Activated CD8-positive, alpha-beta memory T cell treated with anti-CD3 and anti-CD28 coated beads for 36 hours (primary cell): Measurements from ENCODE around the gene ARID1A. TPM values are rescaled to one million over a fixed set of nuclear protein-coding genes. Genes with fewer than 3 reads are reported as not detected.

Experiments used
- CTCF ChIA-PET: fragments of 350-600 bp; sonication (Branson Sonifier 250); formaldehyde crosslinking; loops from one replicate; lab custom pipeline; 2021; ENCODE audit warnings: antibody characterized with exemption; lab: Charles Lee
- POLR2A ChIA-PET: fragments of 350-600 bp; sonication (Branson Sonifier 250); formaldehyde crosslinking; loops from one replicate; lab custom pipeline; 2021; ENCODE audit warnings: antibody characterized with exemption; lab: Charles Lee
- total RNA-seq, 2 experiments: library from RNA; stranded (reverse); gene quantifications; one replicate each; pipeline ENCODE4 v1.2.3, GENCODE V29; 2021

ARID1A gene
- total RNA-seq, 2 experiments from 2014 or later = 85.7 to 87.5 TPM

- POLR2A ChIA-PET = no interaction called here
- CTCF ChIA-PET = interaction anchor here (1.0 kb wide), 1 partner anchor 26 kb away, joined by 3 read pairs; no protein-coding TSS in a partner anchor
Measured at GRCh38 chr1:26814893-26815292, 119.1 kb downstream of the ARID1A start.

- ChIA-PET CTCF (interaction anchor here (0.9 to 2.6 kb wide), 7 partner anchors 10 to 219 kb away, joined by 3 to 14 read pairs (median 4); no protein-coding TSS in a partner anchor), POLR2A (interaction anchor here (0.7 to 0.9 kb wide), 3 partner anchors 30 to 122 kb away, joined by 3 to 5 read pairs (median 4); no protein-coding TSS in a partner anchor)
Measured at GRCh38 chr1:26820784-26821269, 125.0 kb downstream of the ARID1A start.

- CTCF ChIA-PET = interaction anchor here (0.9 to 1.3 kb wide), 2 partner anchors 12 to 221 kb away, joined by 4 to 6 read pairs; no protein-coding TSS in a partner anchor
- POLR2A ChIA-PET = no interaction called here
Measured at GRCh38 chr1:26822737-26823395, 127.1 kb downstream of the ARID1A start.

- CTCF ChIA-PET = interaction anchor here (1.2 to 1.5 kb wide), 3 partner anchors 12 to 241 kb away, joined by 3 read pairs; no protein-coding TSS in a partner anchor
- POLR2A ChIA-PET = no interaction called here
Measured at GRCh38 chr1:26824731-26825130, 128.9 kb downstream of the ARID1A start.

- CTCF ChIA-PET = interaction anchor here (1.0 to 1.2 kb wide), 2 partner anchors 16 to 38 kb away, joined by 3 to 4 read pairs; no protein-coding TSS in a partner anchor
- POLR2A ChIA-PET = no interaction called here
Measured at GRCh38 chr1:26826261-26827105, 130.7 kb downstream of the ARID1A start, which contains the start of gene ZDHHC18. ZDHHC18 (plus strand) TSS chr1:26826688; CDS start chr1:26826805, 117 bp downstream.

- ChIA-PET CTCF (interaction anchor here (1.5 kb wide), 1 partner anchor 225 kb away, joined by 3 read pairs; no protein-coding TSS in a partner anchor), POLR2A (no interaction called here)
Measured at GRCh38 chr1:26827106-26827604, 131.3 kb downstream of the ARID1A start.

GRCh38 chr1:26827663-26828062 lies 131.8 kb downstream of the ARID1A start:
- POLR2A ChIA-PET = interaction anchor here (1.1 kb wide), 1 partner anchor 12 kb away, joined by 3 read pairs; no protein-coding TSS in a partner anchor

GRCh38 chr1:26828411-26828991 lies 132.7 kb downstream of the ARID1A start:
- CTCF ChIA-PET = interaction anchor here (0.6 to 3.5 kb wide), 5 partner anchors 11 to 248 kb away, joined by 3 to 14 read pairs (median 4); no protein-coding TSS in a partner anchor
- POLR2A ChIA-PET = interaction anchor here (0.5 to 1.1 kb wide), 2 partner anchors 11 to 1433 kb away, joined by 3 to 5 read pairs; no protein-coding TSS in a partner anchor

More at GRCh38 chr1:26827663-26828062, 131.8 kb downstream of the ARID1A start:
- CTCF ChIA-PET = interaction anchor here (1.2 to 3.5 kb wide), 3 partner anchors 11 to 225 kb away, joined by 3 to 14 read pairs (median 4); no protein-coding TSS in a partner anchor

GRCh38 chr1:26829184-26829911 lies 133.5 kb downstream of the ARID1A start:
- ChIA-PET POLR2A (no interaction called here), CTCF (interaction anchor here (0.8 to 3.5 kb wide), 3 partner anchors 18 to 36 kb away, joined by 3 to 14 read pairs (median 5); no protein-coding TSS in a partner anchor)

GRCh38 chr1:26831059-26831458 lies 135.2 kb downstream of the ARID1A start:
- ChIA-PET POLR2A (no interaction called here), CTCF (interaction anchor here (0.6 to 4.1 kb wide), 5 partner anchors 10 to 454 kb away, joined by 3 to 14 read pairs (median 3); no protein-coding TSS in a partner anchor)

Other genes with a start within 250 kb of the ARID1A start
- gene HMGN2, start 223.6 kb upstream of the ARID1A start, total RNA-seq = 100 to 1,000 TPM; 819 to 830 TPM
- gene RPS6KA1, start 166.3 kb upstream of the ARID1A start, total RNA-seq = 100 to 1,000 TPM; 220 to 222 TPM
- 10 to 100 TPM; 27.3 to 31.6 TPM for gene PIGV, start 91.9 kb downstream of the ARID1A start, total RNA-seq
- gene ZDHHC18, start 130.7 kb downstream of the ARID1A start, total RNA-seq = 10 to 100 TPM; 61.3 to 64.4 TPM
- gene SFN, start 167.1 kb downstream of the ARID1A start, total RNA-seq = under 1 TPM; 0.21 to 0.27 TPM
- 10 to 100 TPM; 73.0 to 78.4 TPM for gene GPN2, start 194.3 kb downstream of the ARID1A start, total RNA-seq
- gene GPATCH3, start 204.5 kb downstream of the ARID1A start, total RNA-seq = 10 to 100 TPM; 14.5 to 15.2 TPM
- gene NR0B2, start 218.0 kb downstream of the ARID1A start, total RNA-seq = not detected
- gene NUDC, start 225.7 kb downstream of the ARID1A start, total RNA-seq = 100 to 1,000 TPM; 160 to 161 TPM